ENCODE results near the gene P2RX2. TPM values are rescaled to one million over a fixed set of nuclear protein-coding genes. Genes with fewer than 3 reads are reported as not detected.

The P2RX2 gene
- polyA plus RNA-seq, 2 of the 4 experiments (the other 2 are of a cell fraction), result not detected

DNA sequence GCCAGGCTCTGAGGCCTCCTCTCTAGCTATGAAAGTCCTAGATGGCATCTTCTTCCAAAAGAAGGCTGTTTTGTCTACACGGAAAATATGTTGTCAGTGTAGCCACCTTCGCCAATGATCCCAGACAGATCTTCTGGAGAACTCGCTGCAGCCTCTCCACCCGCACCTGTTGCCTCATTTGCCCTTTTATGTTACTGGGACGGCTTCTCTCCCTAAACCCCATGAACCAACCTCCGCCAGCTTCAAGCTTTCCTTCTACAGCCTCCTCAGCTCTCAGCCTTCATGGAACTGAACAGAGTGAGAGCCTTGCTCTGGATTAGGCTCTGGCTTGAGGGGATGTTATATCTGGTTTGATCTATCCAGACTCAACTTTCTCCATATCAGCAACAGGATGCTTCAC is 10.8 kb downstream of the P2RX2 start:
- Histone ChIP-seq H3K27ac (no peak overlapping the region), H3K4me2 (no peak overlapping the region), H3K4me1 (no peaks in the 10 kb centered on the region), H3K4me3 (no peak overlapping the region), H3K9me3 (no peaks in the 10 kb centered on the region)
- FAIRE-seq (no peak), DNase-seq (ENCODE audit: low read depth in 1 of 2, low spot score in 1 of 2) (no peak), ATAC-seq (no peak)
- ChIA-PET POLR2A (no interaction called here), CTCF (interaction anchor here (0.9 to 2.4 kb wide), 6 partner anchors 9 to 221 kb away, joined by 3 to 15 read pairs (median 4); no protein-coding TSS in a partner anchor)
- no peak for TF ChIP-seq NR3C1 (IDR thresholded peaks at IDR 0.05)
- TF ChIP-seq HDAC2 (IDR thresholded peaks at IDR 0.05), result no peak
- no peak for TF ChIP-seq FOXS1 (CRISPR knock-in tag; IDR thresholded peaks at IDR 0.05)
- no peak for TF ChIP-seq RAD21 (conservative IDR thresholded peaks at IDR 0.05 in 1 of 2, IDR thresholded peaks at IDR 0.05 in 1 of 2)
- TF ChIP-seq, protein P1, sequence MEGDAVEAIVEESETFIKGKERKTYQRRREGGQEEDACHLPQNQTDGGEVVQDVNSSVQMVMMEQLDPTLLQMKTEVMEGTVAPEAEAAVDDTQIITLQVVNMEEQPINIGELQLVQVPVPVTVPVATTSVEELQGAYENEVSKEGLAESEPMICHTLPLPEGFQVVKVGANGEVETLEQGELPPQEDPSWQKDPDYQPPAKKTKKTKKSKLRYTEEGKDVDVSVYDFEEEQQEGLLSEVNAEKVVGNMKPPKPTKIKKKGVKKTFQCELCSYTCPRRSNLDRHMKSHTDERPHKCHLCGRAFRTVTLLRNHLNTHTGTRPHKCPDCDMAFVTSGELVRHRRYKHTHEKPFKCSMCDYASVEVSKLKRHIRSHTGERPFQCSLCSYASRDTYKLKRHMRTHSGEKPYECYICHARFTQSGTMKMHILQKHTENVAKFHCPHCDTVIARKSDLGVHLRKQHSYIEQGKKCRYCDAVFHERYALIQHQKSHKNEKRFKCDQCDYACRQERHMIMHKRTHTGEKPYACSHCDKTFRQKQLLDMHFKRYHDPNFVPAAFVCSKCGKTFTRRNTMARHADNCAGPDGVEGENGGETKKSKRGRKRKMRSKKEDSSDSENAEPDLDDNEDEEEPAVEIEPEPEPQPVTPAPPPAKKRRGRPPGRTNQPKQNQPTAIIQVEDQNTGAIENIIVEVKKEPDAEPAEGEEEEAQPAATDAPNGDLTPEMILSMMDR (IDR thresholded peaks at IDR 0.05), result no peak
- TF ChIP-seq RCOR1 (IDR thresholded peaks at IDR 0.05; ENCODE audit: low read depth, low read length), result no peak
- no peak for TF ChIP-seq ZNF302 (CRISPR knock-in tag; IDR thresholded peaks at IDR 0.05)
- no peak for TF ChIP-seq CEBPB (IDR thresholded peaks at IDR 0.05)
- TF ChIP-seq POLR2A (IDR thresholded peaks at IDR 0.05; ENCODE audit: low read length), result no peak
- no peak for TF ChIP-seq MYC (IDR thresholded peaks at IDR 0.05; ENCODE audit: borderline replicate concordance, low read length)
- TF ChIP-seq RFX5 (IDR thresholded peaks at IDR 0.05), result no peak
- TF ChIP-seq KDM5A (IDR thresholded peaks at IDR 0.05), result no peak
- TF ChIP-seq ZSCAN20 (CRISPR knock-in tag; IDR thresholded peaks at IDR 0.05), result no peak
- WGBS (ENCODE audit: missing lambda C conversion rate), result 94% methylated on average over 6 of the region's 6 CpGs

DNA sequence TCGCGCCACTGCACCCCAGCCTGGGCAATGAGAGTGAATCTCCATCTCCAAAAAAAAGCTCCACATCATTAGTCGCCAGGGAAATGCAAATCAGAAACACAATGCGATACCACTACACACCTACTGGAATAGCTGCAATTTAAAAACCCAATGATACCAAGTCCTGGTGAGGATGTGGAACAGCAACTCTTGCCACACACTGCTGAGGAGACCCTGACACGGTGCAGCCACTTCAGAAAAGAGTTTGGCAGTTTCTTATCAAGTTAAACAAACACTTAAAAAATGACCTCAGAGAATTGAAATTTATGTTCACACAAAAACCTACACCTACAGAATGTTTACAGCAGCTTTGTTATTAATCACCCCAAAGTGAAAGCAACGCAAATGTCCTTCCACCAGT is 12.1 kb downstream of the P2RX2 start:
- ATAC-seq (no peak), FAIRE-seq (no peak), DNase-seq (ENCODE audit: low read depth in 1 of 2, low spot score in 1 of 2) (no peak)
- Histone ChIP-seq H3K4me3 (no peak overlapping the region), H3K4me1 (no peaks in the 10 kb centered on the region), H3K9me3 (no peaks in the 10 kb centered on the region), H3K4me2 (no peak overlapping the region), H3K27ac (no peak overlapping the region)
- ChIA-PET CTCF (interaction anchor here (0.6 to 1.5 kb wide), 4 partner anchors 14 to 189 kb away, joined by 3 to 4 read pairs (median 3); no protein-coding TSS in a partner anchor), POLR2A (no interaction called here)
- whole genome bisulfite sequencing (ENCODE audit: missing lambda C conversion rate), result 88% methylated on average over 6 of the region's 6 CpGs
- TF ChIP-seq NPAS2 (CRISPR knock-in tag; IDR thresholded peaks at IDR 0.05; ENCODE audit: borderline replicate concordance) (no peak), FOSB (CRISPR knock-in tag; IDR thresholded peaks at IDR 0.05) (no peak), SMC3 (IDR thresholded peaks at IDR 0.05) (no peak), ZSCAN20 (CRISPR knock-in tag; IDR thresholded peaks at IDR 0.05) (no peak), JUNB (IDR thresholded peaks at IDR 0.05) (no peak), HOXA7 (CRISPR knock-in tag; IDR thresholded peaks at IDR 0.05) (no peak), MAZ (IDR thresholded peaks at IDR 0.05; ENCODE audit: borderline replicate concordance, low read depth, low read length) (no peak)
- TF ChIP-seq, protein P2, sequence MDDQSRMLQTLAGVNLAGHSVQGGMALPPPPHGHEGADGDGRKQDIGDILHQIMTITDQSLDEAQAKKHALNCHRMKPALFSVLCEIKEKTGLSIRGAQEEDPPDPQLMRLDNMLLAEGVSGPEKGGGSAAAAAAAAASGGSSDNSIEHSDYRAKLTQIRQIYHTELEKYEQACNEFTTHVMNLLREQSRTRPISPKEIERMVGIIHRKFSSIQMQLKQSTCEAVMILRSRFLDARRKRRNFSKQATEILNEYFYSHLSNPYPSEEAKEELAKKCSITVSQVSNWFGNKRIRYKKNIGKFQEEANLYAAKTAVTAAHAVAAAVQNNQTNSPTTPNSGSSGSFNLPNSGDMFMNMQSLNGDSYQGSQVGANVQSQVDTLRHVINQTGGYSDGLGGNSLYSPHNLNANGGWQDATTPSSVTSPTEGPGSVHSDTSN (IDR thresholded peaks at IDR 0.05), result no peak

DNA sequence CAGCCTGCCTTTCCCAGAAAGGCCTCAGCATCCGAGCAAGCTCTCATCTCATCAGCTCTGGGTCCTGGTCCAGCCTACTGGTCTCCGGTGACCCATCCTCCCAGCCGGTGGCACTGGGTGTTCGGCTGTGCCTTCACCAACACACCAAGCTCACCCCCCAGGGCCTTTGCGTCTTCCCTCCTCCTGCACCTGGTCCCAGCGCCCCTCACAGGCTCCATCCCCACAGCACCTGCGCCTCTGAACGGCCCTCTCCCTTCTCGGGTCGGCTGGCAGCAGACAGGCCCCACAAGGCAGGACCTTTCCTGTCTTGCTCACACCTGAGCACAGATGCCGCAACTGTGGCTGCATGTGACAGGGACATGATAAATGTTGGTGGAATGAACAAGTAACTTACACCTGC is 13.1 kb downstream of the P2RX2 start:
- FAIRE-seq (no peak), DNase-seq (ENCODE audit: low read depth in 1 of 2, low spot score in 1 of 2) (no peak), ATAC-seq (no peak)
- POLR2A ChIA-PET, result no interaction called here
- no peak overlapping the region for H3K4me3 ChIP-seq
- no peaks in the 10 kb centered on the region for H3K9me3 ChIP-seq
- CTCF ChIA-PET, result interaction anchor here (0.9 to 2.2 kb wide), 4 partner anchors 10 to 457 kb away, joined by 3 to 5 read pairs (median 3); no protein-coding TSS in a partner anchor
- no peak for TF ChIP-seq FOXS1 (CRISPR knock-in tag; IDR thresholded peaks at IDR 0.05)
- no peak for TF ChIP-seq RARB (CRISPR knock-in tag; IDR thresholded peaks at IDR 0.05)
- no peak for TF ChIP-seq KDM1A (IDR thresholded peaks at IDR 0.05; ENCODE audit: low read depth)
- no peak for TF ChIP-seq JUN (IDR thresholded peaks at IDR 0.05)
- TF ChIP-seq ZFP36 (IDR thresholded peaks at IDR 0.05; ENCODE audit: borderline replicate concordance, partially characterized antibody), result no peak
- no peak for TF ChIP-seq BHLHE40 (IDR thresholded peaks at IDR 0.05; ENCODE audit: low read depth, low read length)
- TF ChIP-seq HOXB5 (CRISPR knock-in tag; IDR thresholded peaks at IDR 0.05), result no peak
- TF ChIP-seq, protein P3, sequence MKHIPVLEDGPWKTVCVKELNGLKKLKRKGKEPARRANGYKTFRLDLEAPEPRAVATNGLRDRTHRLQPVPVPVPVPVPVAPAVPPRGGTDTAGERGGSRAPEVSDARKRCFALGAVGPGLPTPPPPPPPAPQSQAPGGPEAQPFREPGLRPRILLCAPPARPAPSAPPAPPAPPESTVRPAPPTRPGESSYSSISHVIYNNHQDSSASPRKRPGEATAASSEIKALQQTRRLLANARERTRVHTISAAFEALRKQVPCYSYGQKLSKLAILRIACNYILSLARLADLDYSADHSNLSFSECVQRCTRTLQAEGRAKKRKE (CRISPR knock-in tag; IDR thresholded peaks at IDR 0.05; ENCODE audit: low read depth), result no peak
- TF ChIP-seq, protein P4, sequence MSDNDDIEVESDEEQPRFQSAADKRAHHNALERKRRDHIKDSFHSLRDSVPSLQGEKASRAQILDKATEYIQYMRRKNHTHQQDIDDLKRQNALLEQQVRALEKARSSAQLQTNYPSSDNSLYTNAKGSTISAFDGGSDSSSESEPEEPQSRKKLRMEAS (IDR thresholded peaks at IDR 0.05), result no peak
- no peak for TF ChIP-seq CEBPB (IDR thresholded peaks at IDR 0.05)
- TF ChIP-seq PHF8 (IDR thresholded peaks at IDR 0.05; ENCODE audit: borderline replicate concordance, low read depth), result no peak
- no peak for TF ChIP-seq KDM5A (IDR thresholded peaks at IDR 0.05)
- TF ChIP-seq NR3C1 (IDR thresholded peaks at IDR 0.05), result no peak
- TF ChIP-seq RCOR1 (IDR thresholded peaks at IDR 0.05; ENCODE audit: low read depth, low read length), result no peak
- TF ChIP-seq, protein P5, sequence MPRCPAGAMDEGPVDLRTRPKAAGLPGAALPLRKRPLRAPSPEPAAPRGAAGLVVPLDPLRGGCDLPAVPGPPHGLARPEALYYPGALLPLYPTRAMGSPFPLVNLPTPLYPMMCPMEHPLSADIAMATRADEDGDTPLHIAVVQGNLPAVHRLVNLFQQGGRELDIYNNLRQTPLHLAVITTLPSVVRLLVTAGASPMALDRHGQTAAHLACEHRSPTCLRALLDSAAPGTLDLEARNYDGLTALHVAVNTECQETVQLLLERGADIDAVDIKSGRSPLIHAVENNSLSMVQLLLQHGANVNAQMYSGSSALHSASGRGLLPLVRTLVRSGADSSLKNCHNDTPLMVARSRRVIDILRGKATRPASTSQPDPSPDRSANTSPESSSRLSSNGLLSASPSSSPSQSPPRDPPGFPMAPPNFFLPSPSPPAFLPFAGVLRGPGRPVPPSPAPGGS (IDR thresholded peaks at IDR 0.05), result no peak
- TF ChIP-seq MAFK (IDR thresholded peaks at IDR 0.05; ENCODE audit: partially characterized antibody), result no peak
- no peak for TF ChIP-seq HDAC2 (IDR thresholded peaks at IDR 0.05)
- no peaks in the 10 kb centered on the region for H3K4me1 ChIP-seq
- 98% methylated on average over 11 of the region's 11 CpGs for WGBS (ENCODE audit: missing lambda C conversion rate)
- H3K27ac ChIP-seq, result no peak overlapping the region
- no peak overlapping the region for H3K4me2 ChIP-seq

Data from A549 (cell line).